ENCODE measurements around the gene RABL6.
A peak's percentile ranks its signal among the peaks of the same experiment; 100 is the strongest.

RABL6 gene

GRCh38 chr9:136853596-136854112 is 45.9 kb downstream of the RABL6 start:
- Histone ChIP-seq H3K27ac (ENCODE audit: low read depth, low read length) (no peak overlapping the region), H3K27me3 (ENCODE audit: control insufficient read depth, insufficient read depth, low read length) (no peaks in the 10 kb centered on the region), H3K4me1 (ENCODE audit: control insufficient read depth, insufficient read depth, low read length) (peaks cover 9% of the 10 kb centered on the region), H3K4me3 (ENCODE audit: low read depth, low read length) (no peak overlapping the region), H3K36me3 (ENCODE audit: control insufficient read depth, insufficient read depth, low read length) (peaks cover 21% of the 10 kb centered on the region), H3K9ac (ENCODE audit: low read length) (no peak overlapping the region), H3K9me3 (ENCODE audit: control insufficient read depth, insufficient read depth, low read depth, low read length) (no peaks in the 10 kb centered on the region)

- H3K9ac ChIP-seq (ENCODE audit: low read length), result no peak overlapping the region
Observed at GRCh38 chr9:136854113-136854841, 46.5 kb downstream of the RABL6 start.

GRCh38 chr9:136854842-136855460 is 47.2 kb downstream of the RABL6 start:
- H3K36me3 ChIP-seq (ENCODE audit: control insufficient read depth, insufficient read depth, low read length), result peaks cover 27% of the 10 kb centered on the region
- no peak overlapping the region for H3K9ac ChIP-seq (ENCODE audit: low read length)
- H3K4me1 ChIP-seq (ENCODE audit: control insufficient read depth, insufficient read depth, low read length), result peaks cover 6% of the 10 kb centered on the region
- H3K27ac ChIP-seq (ENCODE audit: low read depth, low read length), result no peak overlapping the region
- no peaks in the 10 kb centered on the region for H3K27me3 ChIP-seq (ENCODE audit: control insufficient read depth, insufficient read depth, low read length)
- H3K4me3 ChIP-seq (ENCODE audit: low read depth, low read length), result no peak overlapping the region
- no peaks in the 10 kb centered on the region for H3K9me3 ChIP-seq (ENCODE audit: control insufficient read depth, insufficient read depth, low read depth, low read length)

More at GRCh38 chr9:136854113-136854841, 46.5 kb downstream of the RABL6 start:
- H3K4me3 ChIP-seq (ENCODE audit: low read depth, low read length), result no peak overlapping the region
- peaks cover 27% of the 10 kb centered on the region for H3K36me3 ChIP-seq (ENCODE audit: control insufficient read depth, insufficient read depth, low read length)
- H3K27me3 ChIP-seq (ENCODE audit: control insufficient read depth, insufficient read depth, low read length), result no peaks in the 10 kb centered on the region
- no peaks in the 10 kb centered on the region for H3K9me3 ChIP-seq (ENCODE audit: control insufficient read depth, insufficient read depth, low read depth, low read length)
- peaks cover 9% of the 10 kb centered on the region for H3K4me1 ChIP-seq (ENCODE audit: control insufficient read depth, insufficient read depth, low read length)
- no peak overlapping the region for H3K27ac ChIP-seq (ENCODE audit: low read depth, low read length)

- Histone ChIP-seq H3K9ac (ENCODE audit: low read length) (no peak overlapping the region), H3K27me3 (ENCODE audit: control insufficient read depth, insufficient read depth, low read length) (no peaks in the 10 kb centered on the region), H3K9me3 (ENCODE audit: control insufficient read depth, insufficient read depth, low read depth, low read length) (no peaks in the 10 kb centered on the region), H3K36me3 (ENCODE audit: control insufficient read depth, insufficient read depth, low read length) (peaks cover 23% of the 10 kb centered on the region), H3K4me1 (ENCODE audit: control insufficient read depth, insufficient read depth, low read length) (no peaks in the 10 kb centered on the region), H3K4me3 (ENCODE audit: low read depth, low read length) (no peak overlapping the region), H3K27ac (ENCODE audit: low read depth, low read length) (peak overlapping the region; percentile 53; the same call in 1 of the 2 replicates)
Observed at GRCh38 chr9:136855461-136856078, 47.8 kb downstream of the RABL6 start.

- Histone ChIP-seq H3K9ac (ENCODE audit: low read length) (no peak overlapping the region), H3K9me3 (ENCODE audit: control insufficient read depth, insufficient read depth, low read depth, low read length) (no peaks in the 10 kb centered on the region), H3K4me3 (ENCODE audit: low read depth, low read length) (no peak overlapping the region), H3K36me3 (ENCODE audit: control insufficient read depth, insufficient read depth, low read length) (peaks cover 24% of the 10 kb centered on the region), H3K4me1 (ENCODE audit: control insufficient read depth, insufficient read depth, low read length) (no peaks in the 10 kb centered on the region), H3K27me3 (ENCODE audit: control insufficient read depth, insufficient read depth, low read length) (no peaks in the 10 kb centered on the region), H3K27ac (ENCODE audit: low read depth, low read length) (peak overlapping the region; percentile 53; the same call in 1 of the 2 replicates)
Observed at GRCh38 chr9:136856079-136856476, 48.3 kb downstream of the RABL6 start.

GRCh38 chr9:136856541-136857141 is 48.9 kb downstream of the RABL6 start:
- Histone ChIP-seq H3K9me3 (ENCODE audit: control insufficient read depth, insufficient read depth, low read depth, low read length) (no peaks in the 10 kb centered on the region), H3K27ac (ENCODE audit: low read depth, low read length) (no peak overlapping the region), H3K27me3 (ENCODE audit: control insufficient read depth, insufficient read depth, low read length) (no peaks in the 10 kb centered on the region), H3K4me1 (ENCODE audit: control insufficient read depth, insufficient read depth, low read length) (no peaks in the 10 kb centered on the region), H3K9ac (ENCODE audit: low read length) (no peak overlapping the region), H3K36me3 (ENCODE audit: control insufficient read depth, insufficient read depth, low read length) (peaks cover 24% of the 10 kb centered on the region), H3K4me3 (ENCODE audit: low read depth, low read length) (no peak overlapping the region)

- H3K9ac ChIP-seq (ENCODE audit: low read length), result no peak overlapping the region
- H3K4me1 ChIP-seq (ENCODE audit: control insufficient read depth, insufficient read depth, low read length), result no peaks in the 10 kb centered on the region
- H3K27me3 ChIP-seq (ENCODE audit: control insufficient read depth, insufficient read depth, low read length), result no peaks in the 10 kb centered on the region
- H3K36me3 ChIP-seq (ENCODE audit: control insufficient read depth, insufficient read depth, low read length), result peaks cover 26% of the 10 kb centered on the region
- no peaks in the 10 kb centered on the region for H3K9me3 ChIP-seq (ENCODE audit: control insufficient read depth, insufficient read depth, low read depth, low read length)
- no peak overlapping the region for H3K4me3 ChIP-seq (ENCODE audit: low read depth, low read length)
- no peak overlapping the region for H3K27ac ChIP-seq (ENCODE audit: low read depth, low read length)
Observed at GRCh38 chr9:136857166-136857565, 49.4 kb downstream of the RABL6 start.

GRCh38 chr9:136857581-136858412 is 50.0 kb downstream of the RABL6 start:
- peaks cover 32% of the 10 kb centered on the region for H3K36me3 ChIP-seq (ENCODE audit: control insufficient read depth, insufficient read depth, low read length)
- H3K27me3 ChIP-seq (ENCODE audit: control insufficient read depth, insufficient read depth, low read length), result no peaks in the 10 kb centered on the region
- H3K9me3 ChIP-seq (ENCODE audit: control insufficient read depth, insufficient read depth, low read depth, low read length), result no peaks in the 10 kb centered on the region
- H3K9ac ChIP-seq (ENCODE audit: low read length), result no peak overlapping the region
- H3K27ac ChIP-seq (ENCODE audit: low read depth, low read length), result no peak overlapping the region
- no peak overlapping the region for H3K4me3 ChIP-seq (ENCODE audit: low read depth, low read length)
- no peaks in the 10 kb centered on the region for H3K4me1 ChIP-seq (ENCODE audit: control insufficient read depth, insufficient read depth, low read length)

- H3K4me3 ChIP-seq (ENCODE audit: low read depth, low read length), result no peak overlapping the region
- H3K4me1 ChIP-seq (ENCODE audit: control insufficient read depth, insufficient read depth, low read length), result no peaks in the 10 kb centered on the region
- H3K36me3 ChIP-seq (ENCODE audit: control insufficient read depth, insufficient read depth, low read length), result peaks cover 38% of the 10 kb centered on the region
- H3K9me3 ChIP-seq (ENCODE audit: control insufficient read depth, insufficient read depth, low read depth, low read length), result no peaks in the 10 kb centered on the region
- H3K27me3 ChIP-seq (ENCODE audit: control insufficient read depth, insufficient read depth, low read length), result no peaks in the 10 kb centered on the region
- H3K9ac ChIP-seq (ENCODE audit: low read length), result no peak overlapping the region
- H3K27ac ChIP-seq (ENCODE audit: low read depth, low read length), result no peak overlapping the region
Observed at GRCh38 chr9:136858452-136858843, 50.7 kb downstream of the RABL6 start.
